Choroid plexus epithelial cell (primary cell): ENCODE results near the gene FNIP2.
A peak's percentile ranks its signal among the peaks of the same experiment; 100 is the strongest.
"Not testable (repeated sequence)": the region's sequence is repeated elsewhere in the genome, so short reads cannot be mapped to it uniquely, and the experiment has no call there.

ENCODE experiments used
- DNase-seq: peaks from one replicate; pipeline ENCODE4 v3.0.0-alpha.2; 2010; ENCODE audit warnings: low read depth
- H3K4me3 ChIP-seq: 2 replicates; pipeline ENCODE4 v1.5.1; 2011; ENCODE audit warnings: low read depth, mild to moderate bottlenecking, control low read depth, low read length, moderate library complexity
- TF ChIP-seq, protein P1 (sequence below): conservative IDR thresholded peaks from 2 replicates; pipeline ENCODE4 v1.5.1; 2011; ENCODE audit warnings: low read depth, mild to moderate bottlenecking, control low read depth, inconsistent platforms, low read length, moderate library complexity

FNIP2 gene

DNA sequence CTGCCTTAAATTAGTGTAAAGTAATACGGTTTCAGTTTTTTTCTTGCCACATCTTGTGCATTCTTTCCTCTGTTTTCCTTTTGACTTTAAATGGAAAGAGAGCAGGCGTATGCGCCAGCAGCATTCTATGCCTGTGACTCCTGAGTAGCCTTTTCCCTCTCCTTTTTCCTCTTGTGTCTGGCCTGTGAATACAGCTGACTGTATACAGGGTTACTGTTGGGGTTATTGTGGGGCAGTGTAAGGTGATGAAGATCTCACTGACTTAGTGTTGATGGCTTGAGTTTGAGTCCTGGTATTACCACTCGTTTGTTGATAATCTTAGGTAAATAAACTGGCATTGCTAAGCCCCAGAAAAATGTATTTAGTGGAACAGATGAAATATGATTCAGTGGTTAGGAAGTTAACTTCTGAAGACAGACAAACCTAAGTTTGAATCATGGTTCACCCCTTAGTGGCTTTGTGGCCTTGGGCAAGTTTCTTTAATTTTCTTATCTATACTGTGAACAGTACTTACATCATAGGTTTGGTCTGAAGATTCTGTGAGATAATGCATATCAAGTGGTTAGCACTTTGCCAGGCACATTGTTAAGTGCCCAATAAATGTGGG, 105.1 kb downstream of the FNIP2 start:
- DNase-seq = peak; percentile 93
- TF ChIP-seq, protein P1, sequence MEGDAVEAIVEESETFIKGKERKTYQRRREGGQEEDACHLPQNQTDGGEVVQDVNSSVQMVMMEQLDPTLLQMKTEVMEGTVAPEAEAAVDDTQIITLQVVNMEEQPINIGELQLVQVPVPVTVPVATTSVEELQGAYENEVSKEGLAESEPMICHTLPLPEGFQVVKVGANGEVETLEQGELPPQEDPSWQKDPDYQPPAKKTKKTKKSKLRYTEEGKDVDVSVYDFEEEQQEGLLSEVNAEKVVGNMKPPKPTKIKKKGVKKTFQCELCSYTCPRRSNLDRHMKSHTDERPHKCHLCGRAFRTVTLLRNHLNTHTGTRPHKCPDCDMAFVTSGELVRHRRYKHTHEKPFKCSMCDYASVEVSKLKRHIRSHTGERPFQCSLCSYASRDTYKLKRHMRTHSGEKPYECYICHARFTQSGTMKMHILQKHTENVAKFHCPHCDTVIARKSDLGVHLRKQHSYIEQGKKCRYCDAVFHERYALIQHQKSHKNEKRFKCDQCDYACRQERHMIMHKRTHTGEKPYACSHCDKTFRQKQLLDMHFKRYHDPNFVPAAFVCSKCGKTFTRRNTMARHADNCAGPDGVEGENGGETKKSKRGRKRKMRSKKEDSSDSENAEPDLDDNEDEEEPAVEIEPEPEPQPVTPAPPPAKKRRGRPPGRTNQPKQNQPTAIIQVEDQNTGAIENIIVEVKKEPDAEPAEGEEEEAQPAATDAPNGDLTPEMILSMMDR = no peak

DNA sequence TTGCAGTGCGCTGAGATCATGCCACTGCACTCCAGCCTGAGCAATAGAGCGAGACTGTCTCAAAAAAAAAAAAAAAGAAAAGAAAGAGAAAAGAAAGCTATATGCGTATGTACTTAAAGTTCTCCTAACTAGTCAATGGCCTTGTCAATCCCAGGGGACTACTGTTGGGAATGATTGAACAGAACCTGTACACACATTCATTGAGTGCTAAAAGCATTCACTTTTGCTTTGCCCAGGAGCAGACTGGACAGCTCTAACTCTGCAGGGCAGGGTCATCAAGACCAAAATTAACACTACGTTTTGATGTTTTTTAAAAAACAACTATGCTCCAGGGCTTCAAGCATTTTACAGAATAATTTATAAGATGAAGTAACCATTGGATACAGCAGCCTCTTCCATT, 106.2 kb downstream of the FNIP2 start:
- TF ChIP-seq, protein P1 = no peak
- no peak for DNase-seq
- no peak overlapping the region for H3K4me3 ChIP-seq

More for the DNA sequence above, 105.1 kb downstream of the FNIP2 start:
- H3K4me3 ChIP-seq = no peak overlapping the region

DNA sequence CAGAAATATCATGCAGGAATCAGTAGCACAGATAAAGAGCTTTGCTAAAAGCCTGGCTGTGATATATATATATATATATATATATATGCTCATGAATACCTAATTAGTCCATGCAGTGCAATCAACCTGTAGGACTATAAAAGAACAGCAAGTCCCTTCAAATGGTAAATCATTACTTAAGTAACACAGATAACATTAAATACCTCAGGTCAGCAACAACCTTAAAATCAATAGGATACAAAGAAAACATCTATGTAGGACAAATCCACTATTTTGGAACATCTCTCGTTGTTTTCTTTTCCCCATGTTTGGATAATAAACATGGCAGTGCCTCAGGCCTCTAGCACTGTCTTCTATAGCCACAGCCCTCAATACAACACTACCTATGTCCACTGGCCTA, 106.6 kb downstream of the FNIP2 start:
- TF ChIP-seq, protein P1 = no peak
- DNase-seq = no peak
- H3K4me3 ChIP-seq = no peak overlapping the region

DNA sequence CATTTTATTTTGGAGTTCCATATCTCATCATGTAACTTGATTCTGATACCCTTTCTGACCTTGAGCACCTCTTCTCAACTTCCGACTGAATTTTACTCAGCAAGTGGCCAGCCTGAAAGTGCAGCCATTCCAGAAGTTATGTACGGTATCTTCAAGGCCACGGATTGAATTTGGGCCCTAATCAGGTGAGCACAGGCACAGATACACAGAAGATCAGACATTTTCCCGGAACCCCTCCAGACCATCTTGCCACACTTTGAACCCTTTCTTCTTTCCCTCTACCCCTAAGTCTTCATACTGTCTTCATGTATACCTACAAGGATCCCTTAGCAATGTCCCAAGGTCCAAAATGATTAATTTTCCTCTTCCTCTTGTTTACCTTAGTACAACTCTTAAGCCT, 108.2 kb downstream of the FNIP2 start:
- TF ChIP-seq, protein P1 = no peak
- no peak for DNase-seq
- no peak overlapping the region for H3K4me3 ChIP-seq

DNA sequence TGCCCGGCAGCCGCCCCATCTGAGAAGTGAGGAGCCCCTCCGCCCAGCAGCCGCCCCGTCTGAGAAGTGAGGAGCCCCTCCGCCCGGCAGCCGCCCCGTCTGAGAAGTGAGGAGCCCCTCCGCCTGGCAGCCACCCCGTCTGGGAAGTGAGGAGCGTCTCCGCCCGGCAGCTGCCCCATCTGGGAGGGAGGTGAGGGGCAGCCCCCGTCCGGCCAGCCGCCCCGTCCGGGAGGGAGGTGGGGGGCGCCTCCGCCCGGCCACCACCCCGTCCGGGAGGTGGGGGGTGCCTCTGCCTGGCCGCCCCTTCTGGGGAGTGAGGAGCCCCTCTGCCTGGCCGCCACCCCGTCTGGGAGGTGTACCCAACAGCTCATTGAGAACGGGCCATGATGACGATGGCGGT, 113.3 kb downstream of the FNIP2 start:
- H3K4me3 ChIP-seq, DNase-seq: not testable (repeated sequence)

DNA sequence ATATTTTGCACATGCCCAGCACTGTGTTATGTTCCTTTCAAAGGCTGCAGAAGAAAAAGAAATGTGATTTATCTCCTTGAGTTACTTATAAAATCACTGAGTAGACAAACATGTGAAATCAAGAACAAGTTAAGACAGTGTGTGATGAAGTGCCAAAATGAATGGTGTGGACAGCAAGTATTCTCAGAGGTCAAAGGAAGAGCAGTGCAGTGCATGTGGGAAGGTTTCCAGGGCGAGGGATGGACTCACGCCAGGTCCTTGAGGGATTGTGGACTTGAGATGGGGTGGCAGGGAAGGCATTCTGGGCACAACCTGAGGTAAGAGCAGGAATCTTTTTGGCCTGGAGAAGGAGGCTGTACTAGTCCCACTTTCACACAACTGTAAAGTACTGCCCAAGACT, 115.5 kb downstream of the FNIP2 start:
- TF ChIP-seq, protein P1 = no peak
- DNase-seq = peak; percentile 49
- no peak overlapping the region for H3K4me3 ChIP-seq

DNA sequence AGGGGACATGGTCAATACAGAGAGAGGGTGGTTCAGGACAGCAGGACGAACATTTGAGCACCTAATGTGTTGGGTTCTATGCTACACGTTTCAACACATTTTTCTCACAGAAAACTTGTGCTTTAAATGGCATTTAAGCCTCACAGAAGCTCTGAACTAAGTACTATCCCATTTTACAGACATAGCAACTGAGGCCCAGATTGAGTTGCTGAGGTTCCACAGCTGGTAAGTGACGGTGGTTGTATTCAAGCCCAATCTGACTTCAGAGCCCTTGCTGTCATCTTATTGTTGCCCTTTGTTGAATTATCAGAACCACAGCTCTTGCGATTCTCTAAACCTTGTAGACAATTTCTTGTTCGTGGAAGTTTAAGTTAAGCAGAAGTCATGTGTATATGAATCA, 116.7 kb downstream of the FNIP2 start:
- TF ChIP-seq, protein P1 = no peak
- no peak overlapping the region for H3K4me3 ChIP-seq
- DNase-seq = no peak
